GM12892 (cell line): ENCODE results near the gene TMEM120A.

Experiments
- POLR2A ChIP-seq: IDR thresholded peaks from 2 replicates; pipeline ENCODE4 v1.6.1; 2011; ENCODE audit warnings: low read depth, low read length, control low read depth
- POLR2AphosphoS5 ChIP-seq: IDR thresholded peaks from 2 replicates; pipeline ENCODE4 v1.6.1; 2011; ENCODE audit warnings: low read depth, low read length, control low read depth
- TAF1 ChIP-seq: IDR thresholded peaks from 2 replicates; pipeline ENCODE4 v1.6.1; 2011; ENCODE audit warnings: low read depth, mild to moderate bottlenecking, control low read depth, low read length, borderline replicate concordance

GRCh38 chr7:75971961-75972763, 22.2 kb downstream of the TMEM120A start:
- TF ChIP-seq POLR2A (no peak), TAF1 (no peak), POLR2AphosphoS5 (no peak)
